HepG2 (cell line): ENCODE measurements around the gene NOXO1. TPM values are rescaled to one million over a fixed set of nuclear protein-coding genes. Genes with fewer than 3 reads are reported as not detected.

Source experiments
- ARID3A ChIP-seq: IDR thresholded peaks from 2 replicates; pipeline ENCODE4 v1.6.1; 2012; ENCODE audit warnings: low read depth, low read length, improper control_type of control experiment
- ATF2 ChIP-seq: sonication (generic); formaldehyde crosslinking; IDR thresholded peaks from 2 replicates; pipeline ENCODE4 v1.4.0; 2020; ENCODE audit warnings: missing genetic modification reagents
- BHLHE40 ChIP-seq: IDR thresholded peaks from 2 replicates; pipeline ENCODE4 v1.6.1; 2011; ENCODE audit warnings: low read length, improper control_type of control experiment
- CBFB ChIP-seq: sonication (generic); formaldehyde crosslinking; IDR thresholded peaks from 2 replicates; pipeline ENCODE4 v1.4.0; 2020; ENCODE audit warnings: missing genetic modification reagents
- CEBPB ChIP-seq: IDR thresholded peaks from 2 replicates; pipeline ENCODE4 v1.6.1; 2011; ENCODE audit warnings: low read depth, low read length, improper control_type of control experiment, borderline replicate concordance
- ERF ChIP-seq: IDR thresholded peaks from 2 replicates; pipeline ENCODE4 v1.6.1; 2018; ENCODE audit warnings: missing biosample characterization, missing genetic modification reagents
- NR2F6 ChIP-seq, 2 experiments: IDR thresholded peaks; 2 replicates each; pipeline ENCODE4 v1.6.1; 2016; ENCODE audit warnings: antibody characterized with exemption in 1 of 2, mild to moderate bottlenecking in 1 of 2
- RXRA ChIP-seq: sonication (generic); formaldehyde crosslinking; IDR thresholded peaks from 2 replicates; pipeline ENCODE4 v1.5.1; 2020; ENCODE audit warnings: missing genetic modification reagents
- TCF7 ChIP-seq: sonication (generic); IDR thresholded peaks from 2 replicates; pipeline ENCODE4 v1.6.1; 2016; ENCODE audit warnings: antibody characterized with exemption, low read depth
- ZBTB42 ChIP-seq: sonication (generic); formaldehyde crosslinking; IDR thresholded peaks from 2 replicates; pipeline ENCODE4 v1.5.0; 2020; ENCODE audit warnings: mild to moderate bottlenecking, missing genetic modification reagents
- ZNF33B ChIP-seq: sonication (generic); formaldehyde crosslinking; IDR thresholded peaks from 2 replicates; pipeline ENCODE4 v1.5.1; 2020; ENCODE audit warnings: mild to moderate bottlenecking, missing genetic modification reagents
- ZNF776 ChIP-seq: sonication (generic); formaldehyde crosslinking; IDR thresholded peaks from 2 replicates; pipeline ENCODE4 v1.4.0; 2020; ENCODE audit warnings: mild to moderate bottlenecking, missing genetic modification reagents
- ZNF788 ChIP-seq: sonication (generic); formaldehyde crosslinking; IDR thresholded peaks from 2 replicates; pipeline ENCODE4 v1.5.0; 2020; ENCODE audit warnings: mild to moderate bottlenecking, missing genetic modification reagents, borderline replicate concordance
- polyA plus RNA-seq, 8 experiments: library from polyadenylated mRNA; depleted of rRNA in 3 of 8; stranded (reverse) in 7 of 8; unstranded in 1 of 8; fragments of >200 nt; fragmentation: Illumina TruSeq in 4 of 8; extraction: Trizol in 4 of 8; gene quantifications; 2 replicates each; pipeline versions ENCODE4 v1.2.1 to v1.2.3, GENCODE V29; 2011 to 2016; ENCODE audit warnings: low read depth in 4 of 8, missing spikeins in 1 of 8, mixed read lengths in 1 of 8; ENCODE audit not compliant: insufficient read depth in 1 of 8
- total RNA-seq, 5 experiments: library from RNA; depleted of rRNA; stranded (reverse); fragments of >200 nt; fragmentation: Illumina TruSeq; extraction: Trizol; gene quantifications; 2 replicates each; pipeline ENCODE4 v1.2.3, GENCODE V29; 2016; ENCODE audit warnings: low read depth in 1 of 5
- TF ChIP-seq, protein P1 (sequence below), 2 experiments: sonication (generic) in 1 of 2; formaldehyde crosslinking in 1 of 2; IDR thresholded peaks; 2 replicates each; pipeline versions ENCODE4 v1.5.1 to v1.6.1; 2011 to 2020; ENCODE audit warnings: borderline replicate concordance in 1 of 2, low read depth in 1 of 2, low read length in 1 of 2, mild to moderate bottlenecking in 1 of 2, missing genetic modification reagents in 1 of 2, moderate library complexity in 1 of 2
- TF ChIP-seq, protein P2 (sequence below): sonication (generic); formaldehyde crosslinking; IDR thresholded peaks from 2 replicates; pipeline ENCODE4 v1.4.0; 2020; ENCODE audit warnings: missing genetic modification reagents
- TF ChIP-seq, protein P3 (sequence below): sonication (generic); formaldehyde crosslinking; IDR thresholded peaks from 2 replicates; pipeline ENCODE4 v1.5.1; 2020; ENCODE audit warnings: missing genetic modification reagents, mild to moderate bottlenecking, borderline replicate concordance

The NOXO1 gene
- total and polyA plus RNA-seq, 2 of the 13 experiments (the other 11 are each of a cell fraction or from before 2014, with no cell fraction given) = 0.69 to 1.4 TPM

DNA sequence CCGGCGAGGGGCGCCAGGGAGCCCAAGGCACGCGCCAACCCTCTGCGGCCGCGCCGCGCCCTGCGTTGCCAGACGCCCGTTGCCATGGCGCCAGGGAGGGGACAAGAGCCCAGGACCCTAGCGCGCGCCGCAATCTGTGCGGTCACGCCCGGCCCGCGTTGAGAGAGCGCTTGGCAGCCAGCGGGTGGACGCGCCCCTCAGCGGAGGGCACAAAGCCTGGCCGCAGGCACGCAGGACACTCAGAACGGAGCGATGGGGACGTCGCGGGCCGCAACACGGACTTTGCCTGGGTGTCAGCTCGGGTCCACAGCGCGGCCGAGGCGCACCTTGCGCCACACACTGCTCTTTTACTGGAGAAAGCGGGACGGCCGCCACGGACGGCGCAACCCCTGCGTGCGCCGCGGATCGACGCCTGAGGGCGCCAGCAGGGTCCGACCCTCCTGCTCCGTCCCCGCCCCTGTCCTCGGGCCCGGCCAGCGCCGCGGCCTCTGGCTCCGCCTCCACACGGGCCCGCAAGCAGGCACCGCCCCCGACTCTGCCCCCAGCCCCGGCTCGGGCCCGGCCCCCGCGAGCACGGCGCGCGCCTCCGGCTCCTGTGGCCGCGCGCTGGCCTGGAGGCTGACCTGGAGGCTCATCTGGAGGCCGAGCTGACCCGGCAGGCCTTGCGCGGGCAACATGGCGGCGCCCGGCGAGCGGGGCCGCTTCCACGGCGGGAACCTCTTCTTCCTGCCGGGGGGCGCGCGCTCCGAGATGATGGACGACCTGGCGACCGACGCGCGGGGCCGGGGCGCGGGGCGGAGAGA is 2.5 kb upstream of the NOXO1 start, which contains the start of gene GFER (continued):
- TF ChIP-seq, protein P1, sequence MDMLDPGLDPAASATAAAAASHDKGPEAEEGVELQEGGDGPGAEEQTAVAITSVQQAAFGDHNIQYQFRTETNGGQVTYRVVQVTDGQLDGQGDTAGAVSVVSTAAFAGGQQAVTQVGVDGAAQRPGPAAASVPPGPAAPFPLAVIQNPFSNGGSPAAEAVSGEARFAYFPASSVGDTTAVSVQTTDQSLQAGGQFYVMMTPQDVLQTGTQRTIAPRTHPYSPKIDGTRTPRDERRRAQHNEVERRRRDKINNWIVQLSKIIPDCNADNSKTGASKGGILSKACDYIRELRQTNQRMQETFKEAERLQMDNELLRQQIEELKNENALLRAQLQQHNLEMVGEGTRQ (IDR thresholded peaks at IDR 0.05; ENCODE audit: low read depth, low read length) = no peak
- TF ChIP-seq, protein P1 (CRISPR knock-in tag; IDR thresholded peaks at IDR 0.05; ENCODE audit: borderline replicate concordance) = no peak
- TF ChIP-seq RXRA (peak; percentile 85), NR2F6 (IDR thresholded peaks at IDR 0.05) (peak; percentile 95), NR2F6 (CRISPR knock-in tag; IDR thresholded peaks at IDR 0.05) (peak; percentile 100), ZNF776 (0 out of 2 replicates have a peak, but pooled peaks have one; percentile 51), ZNF788 (CRISPR knock-in tag) (peak; percentile 74), ERF (CRISPR knock-in tag) (peak; percentile 77; the same call in 1 of the 2 replicates), ARID3A (no peak), ZNF33B (CRISPR knock-in tag) (no peak), TCF7 (no peak), ATF2 (0 out of 2 replicates have a peak, but pooled peaks have one; percentile 40), ZBTB42 (CRISPR knock-in tag) (0 out of 2 replicates have a peak, but pooled peaks have one; percentile 64), BHLHE40 (peak; percentile 53), CBFB (CRISPR knock-in tag) (peak; percentile 63; the same call in 1 of the 2 replicates), CEBPB (peak; percentile 75)
- TF ChIP-seq, protein P2, sequence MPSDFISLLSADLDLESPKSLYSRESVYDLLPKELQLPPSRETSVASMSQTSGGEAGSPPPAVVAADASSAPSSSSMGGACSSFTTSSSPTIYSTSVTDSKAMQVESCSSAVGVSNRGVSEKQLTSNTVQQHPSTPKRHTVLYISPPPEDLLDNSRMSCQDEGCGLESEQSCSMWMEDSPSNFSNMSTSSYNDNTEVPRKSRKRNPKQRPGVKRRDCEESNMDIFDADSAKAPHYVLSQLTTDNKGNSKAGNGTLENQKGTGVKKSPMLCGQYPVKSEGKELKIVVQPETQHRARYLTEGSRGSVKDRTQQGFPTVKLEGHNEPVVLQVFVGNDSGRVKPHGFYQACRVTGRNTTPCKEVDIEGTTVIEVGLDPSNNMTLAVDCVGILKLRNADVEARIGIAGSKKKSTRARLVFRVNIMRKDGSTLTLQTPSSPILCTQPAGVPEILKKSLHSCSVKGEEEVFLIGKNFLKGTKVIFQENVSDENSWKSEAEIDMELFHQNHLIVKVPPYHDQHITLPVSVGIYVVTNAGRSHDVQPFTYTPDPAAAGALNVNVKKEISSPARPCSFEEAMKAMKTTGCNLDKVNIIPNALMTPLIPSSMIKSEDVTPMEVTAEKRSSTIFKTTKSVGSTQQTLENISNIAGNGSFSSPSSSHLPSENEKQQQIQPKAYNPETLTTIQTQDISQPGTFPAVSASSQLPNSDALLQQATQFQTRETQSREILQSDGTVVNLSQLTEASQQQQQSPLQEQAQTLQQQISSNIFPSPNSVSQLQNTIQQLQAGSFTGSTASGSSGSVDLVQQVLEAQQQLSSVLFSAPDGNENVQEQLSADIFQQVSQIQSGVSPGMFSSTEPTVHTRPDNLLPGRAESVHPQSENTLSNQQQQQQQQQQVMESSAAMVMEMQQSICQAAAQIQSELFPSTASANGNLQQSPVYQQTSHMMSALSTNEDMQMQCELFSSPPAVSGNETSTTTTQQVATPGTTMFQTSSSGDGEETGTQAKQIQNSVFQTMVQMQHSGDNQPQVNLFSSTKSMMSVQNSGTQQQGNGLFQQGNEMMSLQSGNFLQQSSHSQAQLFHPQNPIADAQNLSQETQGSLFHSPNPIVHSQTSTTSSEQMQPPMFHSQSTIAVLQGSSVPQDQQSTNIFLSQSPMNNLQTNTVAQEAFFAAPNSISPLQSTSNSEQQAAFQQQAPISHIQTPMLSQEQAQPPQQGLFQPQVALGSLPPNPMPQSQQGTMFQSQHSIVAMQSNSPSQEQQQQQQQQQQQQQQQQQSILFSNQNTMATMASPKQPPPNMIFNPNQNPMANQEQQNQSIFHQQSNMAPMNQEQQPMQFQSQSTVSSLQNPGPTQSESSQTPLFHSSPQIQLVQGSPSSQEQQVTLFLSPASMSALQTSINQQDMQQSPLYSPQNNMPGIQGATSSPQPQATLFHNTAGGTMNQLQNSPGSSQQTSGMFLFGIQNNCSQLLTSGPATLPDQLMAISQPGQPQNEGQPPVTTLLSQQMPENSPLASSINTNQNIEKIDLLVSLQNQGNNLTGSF = no peak
- TF ChIP-seq, protein P3, sequence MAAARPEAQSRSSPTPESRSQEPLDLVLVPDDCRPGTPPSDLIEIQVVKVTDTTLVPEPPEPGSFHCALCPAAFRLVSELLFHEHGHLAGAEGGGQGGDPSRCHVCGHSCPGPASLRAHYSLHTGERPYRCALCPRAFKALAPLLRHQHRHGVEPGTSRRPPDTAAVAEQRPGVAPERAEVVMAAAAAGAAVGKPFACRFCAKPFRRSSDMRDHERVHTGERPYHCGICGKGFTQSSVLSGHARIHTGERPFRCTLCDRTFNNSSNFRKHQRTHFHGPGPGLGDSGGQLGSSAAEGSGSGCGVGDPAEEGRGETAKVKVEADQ (CRISPR knock-in tag) = peak; percentile 73; the same call in 1 of the 2 replicates
